ENCODE results near the gene TBC1D22A.

DNA sequence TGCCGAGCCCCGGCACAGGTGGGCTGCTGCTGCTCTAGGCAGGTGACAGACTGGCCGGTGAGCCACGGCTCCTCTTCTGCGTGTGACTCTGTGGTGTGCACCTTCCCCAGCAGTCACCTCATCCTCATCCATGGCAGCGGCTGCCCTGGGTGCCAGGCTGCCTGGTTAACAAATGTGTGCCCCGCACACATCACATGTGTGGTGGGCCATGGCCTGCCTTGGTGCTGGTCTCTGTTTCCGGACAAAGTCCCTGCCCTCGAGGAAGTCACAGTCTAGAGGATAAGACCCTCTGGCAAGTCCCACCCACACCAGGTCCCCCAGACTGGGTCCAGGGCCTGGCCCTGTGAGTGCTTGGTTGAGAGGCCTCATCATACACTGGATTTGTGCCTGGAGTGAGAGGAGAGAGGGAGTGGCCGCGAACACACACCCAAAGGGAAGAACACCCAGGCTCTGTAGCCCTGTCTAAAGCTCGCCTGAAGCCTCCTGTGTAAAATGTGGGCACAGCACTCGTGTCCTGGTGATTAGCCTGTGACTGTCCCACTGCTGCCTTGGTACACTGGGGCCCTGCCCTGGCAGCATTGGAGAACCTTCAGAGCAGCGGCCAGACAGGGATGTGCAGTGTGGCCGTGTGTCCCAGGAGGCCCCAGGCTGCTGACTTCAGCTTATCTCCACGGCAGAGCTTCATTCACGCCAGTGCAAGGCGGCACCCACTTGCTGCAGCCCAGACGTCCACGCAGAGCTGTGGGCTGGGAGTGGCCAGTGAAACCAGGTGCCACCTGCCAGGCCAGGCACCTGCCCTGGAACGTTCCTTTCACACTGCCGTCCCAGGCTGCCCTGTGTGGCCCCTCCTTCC lies 269.9 kb downstream of the TBC1D22A start:
- TF ChIP-seq CTCF (conservative IDR thresholded peaks at IDR 0.05; ENCODE audit: low read depth, low read length) (no peak), EZH2 (IDR thresholded peaks at IDR 0.05; ENCODE audit: low read length, unreplicated experiment) (no peak), EZH2phosphoT487 (IDR thresholded peaks at IDR 0.05; ENCODE audit: borderline replicate concordance, low read length) (no peak)

Data from PC-3 (cell line).